HepG2 (cell line): ENCODE measurements around the gene RPL11. TPM values are rescaled to one million over a fixed set of nuclear protein-coding genes. Genes with fewer than 3 reads are reported as not detected.

Experiments
- CREB1 ChIP-seq, 2 experiments: fragments of 450-650 bp in 1 of 2; IDR thresholded peaks; 2 replicates each; pipeline ENCODE4 v1.6.1; 2016 to 2017; ENCODE audit warnings: control low read depth in 1 of 2, mild to moderate bottlenecking in 1 of 2, missing compliant biosample characterization in 1 of 2, missing genetic modification characterization in 1 of 2
- EEA1 ChIP-seq: sonication (generic); formaldehyde crosslinking; IDR thresholded peaks from 2 replicates; pipeline ENCODE4 v1.5.1; 2020; ENCODE audit warnings: mild to moderate bottlenecking, missing genetic modification reagents, borderline replicate concordance
- EP300 ChIP-seq, 3 experiments: sonication (generic) in 1 of 3; formaldehyde crosslinking in 1 of 3; IDR thresholded peaks; 2 replicates each; pipeline versions ENCODE4 v1.5.1 to v1.6.1; 2011 to 2020; ENCODE audit warnings: low read depth in 2 of 3, low read length in 2 of 3, borderline replicate concordance in 1 of 3, improper control_type of control experiment in 1 of 3, mild to moderate bottlenecking in 1 of 3, missing genetic modification reagents in 1 of 3, moderate library complexity in 1 of 3
- KMT2B ChIP-seq: IDR thresholded peaks from 2 replicates; pipeline ENCODE4 v1.6.1; 2016; ENCODE audit warnings: missing genetic modification reagents, missing compliant biosample characterization
- MBD4 ChIP-seq: IDR thresholded peaks from 2 replicates; pipeline ENCODE4 v1.6.1; 2012; ENCODE audit warnings: low read length, inconsistent platforms, borderline replicate concordance
- MXI1 ChIP-seq: IDR thresholded peaks from 3 replicates; pipeline ENCODE4 v1.6.1; 2012; ENCODE audit warnings: low read depth, low read length, inconsistent platforms, borderline replicate concordance
- NFYB ChIP-seq: sonication (generic); formaldehyde crosslinking; IDR thresholded peaks from 2 replicates; pipeline ENCODE4 v1.4.0; 2020; ENCODE audit warnings: missing genetic modification reagents
- NFYC ChIP-seq: IDR thresholded peaks from 2 replicates; pipeline ENCODE4 v1.6.1; 2016; ENCODE audit warnings: missing genetic modification reagents, missing compliant biosample characterization
- SALL1 ChIP-seq: sonication (generic); formaldehyde crosslinking; IDR thresholded peaks from 2 replicates; pipeline ENCODE4 v1.8.0; 2022; ENCODE audit warnings: mild to moderate bottlenecking, missing genetic modification reagents
- ZKSCAN8 ChIP-seq: IDR thresholded peaks from 2 replicates; pipeline ENCODE4 v1.6.1; 2016; ENCODE audit warnings: borderline replicate concordance, missing genetic modification reagents, missing compliant biosample characterization
- ZNF20 ChIP-seq: sonication (generic); formaldehyde crosslinking; IDR thresholded peaks from 2 replicates; pipeline ENCODE4 v1.4.0; 2020; ENCODE audit warnings: mild to moderate bottlenecking, moderate library complexity, missing genetic modification reagents
- ZNF235 ChIP-seq: sonication (generic); formaldehyde crosslinking; IDR thresholded peaks from 2 replicates; pipeline ENCODE4 v1.8.1; 2023; ENCODE audit warnings: mild to moderate bottlenecking, missing genetic modification reagents, borderline replicate concordance
- ZNF282 ChIP-seq: fragments of 450-650 bp; IDR thresholded peaks from 2 replicates; pipeline ENCODE4 v1.6.1; 2018; ENCODE audit not compliant: partially characterized antibody
- ZNF33A ChIP-seq: sonication (generic); formaldehyde crosslinking; IDR thresholded peaks from 2 replicates; pipeline ENCODE4 v1.5.1; 2020; ENCODE audit warnings: missing genetic modification reagents, mild to moderate bottlenecking, moderate library complexity, borderline replicate concordance
- ZNF724P ChIP-seq: sonication (generic); formaldehyde crosslinking; IDR thresholded peaks from 2 replicates; pipeline ENCODE4 v1.8.0; 2022; ENCODE audit warnings: missing genetic modification reagents, borderline replicate concordance
- ZNF766 ChIP-seq: sonication (generic); formaldehyde crosslinking; IDR thresholded peaks from 2 replicates; pipeline ENCODE4 v1.5.0; 2020; ENCODE audit warnings: missing genetic modification reagents, borderline replicate concordance
- ZSCAN29 ChIP-seq: sonication (generic); formaldehyde crosslinking; conservative IDR thresholded peaks from 2 replicates; pipeline ENCODE4 v1.4.0; 2020; ENCODE audit warnings: mild to moderate bottlenecking, missing genetic modification reagents
- polyA plus RNA-seq, 8 experiments: library from polyadenylated mRNA; depleted of rRNA in 3 of 8; stranded (reverse) in 7 of 8; unstranded in 1 of 8; fragments of >200 nt; fragmentation: Illumina TruSeq in 4 of 8; extraction: Trizol in 4 of 8; gene quantifications; 2 replicates each; pipeline versions ENCODE4 v1.2.1 to v1.2.3, GENCODE V29; 2011 to 2016; ENCODE audit warnings: low read depth in 4 of 8, missing spikeins in 1 of 8, mixed read lengths in 1 of 8; ENCODE audit not compliant: insufficient read depth in 1 of 8
- total RNA-seq, 5 experiments: library from RNA; depleted of rRNA; stranded (reverse); fragments of >200 nt; fragmentation: Illumina TruSeq; extraction: Trizol; gene quantifications; 2 replicates each; pipeline ENCODE4 v1.2.3, GENCODE V29; 2016; ENCODE audit warnings: low read depth in 1 of 5
- TF ChIP-seq, protein P1 (sequence below): sonication (generic); formaldehyde crosslinking; IDR thresholded peaks from 2 replicates; pipeline ENCODE4 v1.4.0; 2020; ENCODE audit warnings: missing genetic modification reagents, borderline replicate concordance
- TF ChIP-seq, protein P2 (sequence below): sonication (generic); formaldehyde crosslinking; IDR thresholded peaks from 2 replicates; pipeline ENCODE4 v1.9.0; 2021; ENCODE audit warnings: missing genetic modification reagents, borderline replicate concordance
- TF ChIP-seq, protein P3 (sequence below): IDR thresholded peaks from 2 replicates; pipeline ENCODE4 v1.6.1; 2016; ENCODE audit warnings: low read depth

Gene RPL11
- total and polyA plus RNA-seq, 2 of the 13 experiments (the other 11 are each of a cell fraction or from before 2014, with no cell fraction given), result 1,682 to 2,010 TPM

DNA sequence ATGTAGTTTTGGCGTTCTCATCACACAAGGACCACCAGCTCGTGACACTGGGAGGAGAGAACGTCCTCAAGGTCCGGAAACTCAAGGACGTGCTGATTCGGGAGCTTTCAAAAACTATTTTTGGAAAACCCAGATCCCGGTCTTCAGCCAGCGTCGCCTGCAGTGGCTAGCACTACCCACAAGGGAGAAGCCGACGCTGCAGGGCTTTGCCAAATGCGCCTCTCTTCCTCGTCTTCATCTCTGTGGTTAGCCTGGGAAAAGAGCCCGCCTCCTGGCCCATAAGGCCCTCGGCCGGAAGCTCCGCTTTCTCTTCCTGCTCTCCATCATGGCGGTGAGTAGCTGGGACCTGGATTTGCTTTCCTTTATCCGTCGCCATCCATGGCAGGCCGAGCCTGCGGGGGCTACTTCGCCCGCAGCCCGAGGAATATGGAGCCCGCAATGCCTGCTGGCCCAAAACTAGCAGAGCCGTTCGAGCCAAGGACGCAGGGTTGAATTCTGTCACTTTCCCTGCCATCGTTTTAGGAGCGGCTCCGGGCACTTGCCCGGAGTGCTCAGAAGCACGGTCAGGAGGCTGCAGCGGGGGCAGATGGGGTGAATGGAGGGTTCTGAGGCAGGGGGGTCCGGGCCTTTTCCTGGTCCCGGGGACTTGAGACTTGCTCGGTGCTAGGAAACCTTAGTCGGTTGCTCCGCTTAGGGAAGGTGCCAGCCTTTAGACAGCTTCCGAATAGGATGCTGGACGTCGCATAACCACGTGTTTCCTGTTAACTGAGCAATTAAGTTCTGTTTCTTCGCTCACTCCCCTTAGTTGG lies at the start of gene RPL11 (continued):
- 0 out of 4 replicates have a peak, but pooled peaks of 1 of the 2 experiments have one; percentile 38 for TF ChIP-seq EP300 (IDR thresholded peaks at IDR 0.05; ENCODE audit: low read depth in 2 of 2, low read length in 2 of 2)
- TF ChIP-seq EP300 (CRISPR knock-in tag; IDR thresholded peaks at IDR 0.05; ENCODE audit: borderline replicate concordance), result peak; percentile 52; the same call in 1 of the 2 replicates
- TF ChIP-seq MXI1, result peak; percentile 39; the same call in 1 of the 3 replicates
- TF ChIP-seq ZNF766 (CRISPR knock-in tag), result peak; percentile 88
- TF ChIP-seq ZNF33A (CRISPR knock-in tag), result no peak
- 0 out of 2 replicates have a peak, but pooled peaks have one; percentile 70 for TF ChIP-seq ZNF20 (CRISPR knock-in tag)
- TF ChIP-seq, protein P1, sequence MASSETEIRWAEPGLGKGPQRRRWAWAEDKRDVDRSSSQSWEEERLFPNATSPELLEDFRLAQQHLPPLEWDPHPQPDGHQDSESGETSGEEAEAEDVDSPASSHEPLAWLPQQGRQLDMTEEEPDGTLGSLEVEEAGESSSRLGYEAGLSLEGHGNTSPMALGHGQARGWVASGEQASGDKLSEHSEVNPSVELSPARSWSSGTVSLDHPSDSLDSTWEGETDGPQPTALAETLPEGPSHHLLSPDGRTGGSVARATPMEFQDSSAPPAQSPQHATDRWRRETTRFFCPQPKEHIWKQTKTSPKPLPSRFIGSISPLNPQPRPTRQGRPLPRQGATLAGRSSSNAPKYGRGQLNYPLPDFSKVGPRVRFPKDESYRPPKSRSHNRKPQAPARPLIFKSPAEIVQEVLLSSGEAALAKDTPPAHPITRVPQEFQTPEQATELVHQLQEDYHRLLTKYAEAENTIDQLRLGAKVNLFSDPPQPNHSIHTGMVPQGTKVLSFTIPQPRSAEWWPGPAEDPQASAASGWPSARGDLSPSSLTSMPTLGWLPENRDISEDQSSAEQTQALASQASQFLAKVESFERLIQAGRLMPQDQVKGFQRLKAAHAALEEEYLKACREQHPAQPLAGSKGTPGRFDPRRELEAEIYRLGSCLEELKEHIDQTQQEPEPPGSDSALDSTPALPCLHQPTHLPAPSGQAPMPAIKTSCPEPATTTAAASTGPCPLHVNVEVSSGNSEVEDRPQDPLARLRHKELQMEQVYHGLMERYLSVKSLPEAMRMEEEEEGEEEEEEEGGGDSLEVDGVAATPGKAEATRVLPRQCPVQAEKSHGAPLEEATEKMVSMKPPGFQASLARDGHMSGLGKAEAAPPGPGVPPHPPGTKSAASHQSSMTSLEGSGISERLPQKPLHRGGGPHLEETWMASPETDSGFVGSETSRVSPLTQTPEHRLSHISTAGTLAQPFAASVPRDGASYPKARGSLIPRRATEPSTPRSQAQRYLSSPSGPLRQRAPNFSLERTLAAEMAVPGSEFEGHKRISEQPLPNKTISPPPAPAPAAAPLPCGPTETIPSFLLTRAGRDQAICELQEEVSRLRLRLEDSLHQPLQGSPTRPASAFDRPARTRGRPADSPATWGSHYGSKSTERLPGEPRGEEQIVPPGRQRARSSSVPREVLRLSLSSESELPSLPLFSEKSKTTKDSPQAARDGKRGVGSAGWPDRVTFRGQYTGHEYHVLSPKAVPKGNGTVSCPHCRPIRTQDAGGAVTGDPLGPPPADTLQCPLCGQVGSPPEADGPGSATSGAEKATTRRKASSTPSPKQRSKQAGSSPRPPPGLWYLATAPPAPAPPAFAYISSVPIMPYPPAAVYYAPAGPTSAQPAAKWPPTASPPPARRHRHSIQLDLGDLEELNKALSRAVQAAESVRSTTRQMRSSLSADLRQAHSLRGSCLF (CRISPR knock-in tag), result no peak
- TF ChIP-seq MBD4, result 0 out of 2 replicates have a peak, but pooled peaks have one; percentile 38
- TF ChIP-seq SALL1 (CRISPR knock-in tag), result peak; percentile 89
- TF ChIP-seq ZNF235 (CRISPR knock-in tag), result peak; percentile 91; the same call in 1 of the 2 replicates
- TF ChIP-seq ZKSCAN8 (CRISPR knock-in tag), result no peak
- TF ChIP-seq ZSCAN29, result no peak; the same call in 1 of the 2 replicates
- 0 out of 2 replicates have a peak, but pooled peaks have one; percentile 63 for TF ChIP-seq CREB1 (IDR thresholded peaks at IDR 0.05)
- peak; percentile 85 for TF ChIP-seq CREB1 (CRISPR knock-in tag; IDR thresholded peaks at IDR 0.05)
- no peak; the same call in 1 of the 2 replicates for TF ChIP-seq NFYC (CRISPR knock-in tag)
- no peak for TF ChIP-seq ZNF282
- 0 out of 2 replicates have a peak, but pooled peaks have one; percentile 70 for TF ChIP-seq ZNF724P (CRISPR knock-in tag)
- TF ChIP-seq KMT2B (CRISPR knock-in tag), result peak; percentile 39; the same call in 1 of the 2 replicates
- TF ChIP-seq, protein P2, sequence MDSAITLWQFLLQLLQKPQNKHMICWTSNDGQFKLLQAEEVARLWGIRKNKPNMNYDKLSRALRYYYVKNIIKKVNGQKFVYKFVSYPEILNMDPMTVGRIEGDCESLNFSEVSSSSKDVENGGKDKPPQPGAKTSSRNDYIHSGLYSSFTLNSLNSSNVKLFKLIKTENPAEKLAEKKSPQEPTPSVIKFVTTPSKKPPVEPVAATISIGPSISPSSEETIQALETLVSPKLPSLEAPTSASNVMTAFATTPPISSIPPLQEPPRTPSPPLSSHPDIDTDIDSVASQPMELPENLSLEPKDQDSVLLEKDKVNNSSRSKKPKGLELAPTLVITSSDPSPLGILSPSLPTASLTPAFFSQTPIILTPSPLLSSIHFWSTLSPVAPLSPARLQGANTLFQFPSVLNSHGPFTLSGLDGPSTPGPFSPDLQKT (CRISPR knock-in tag), result no peak
- TF ChIP-seq NFYB (CRISPR knock-in tag), result no peak; the same call in none of the 2 replicates
- TF ChIP-seq, protein P3, sequence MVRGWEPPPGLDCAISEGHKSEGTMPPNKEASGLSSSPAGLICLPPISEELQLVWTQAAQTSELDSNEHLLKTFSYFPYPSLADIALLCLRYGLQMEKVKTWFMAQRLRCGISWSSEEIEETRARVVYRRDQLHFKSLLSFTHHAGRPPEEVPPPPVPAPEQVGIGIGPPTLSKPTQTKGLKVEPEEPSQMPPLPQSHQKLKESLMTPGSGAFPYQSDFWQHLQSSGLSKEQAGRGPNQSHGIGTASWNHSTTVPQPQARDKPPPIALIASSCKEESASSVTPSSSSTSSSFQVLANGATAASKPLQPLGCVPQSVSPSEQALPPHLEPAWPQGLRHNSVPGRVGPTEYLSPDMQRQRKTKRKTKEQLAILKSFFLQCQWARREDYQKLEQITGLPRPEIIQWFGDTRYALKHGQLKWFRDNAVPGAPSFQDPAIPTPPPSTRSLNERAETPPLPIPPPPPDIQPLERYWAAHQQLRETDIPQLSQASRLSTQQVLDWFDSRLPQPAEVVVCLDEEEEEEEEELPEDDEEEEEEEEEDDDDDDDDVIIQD (CRISPR knock-in tag), result peak; percentile 74
- 0 out of 2 replicates have a peak, but pooled peaks have one; percentile 48 for TF ChIP-seq EEA1 (CRISPR knock-in tag)
